ENCODE results near the gene SMAP2.

DNA sequence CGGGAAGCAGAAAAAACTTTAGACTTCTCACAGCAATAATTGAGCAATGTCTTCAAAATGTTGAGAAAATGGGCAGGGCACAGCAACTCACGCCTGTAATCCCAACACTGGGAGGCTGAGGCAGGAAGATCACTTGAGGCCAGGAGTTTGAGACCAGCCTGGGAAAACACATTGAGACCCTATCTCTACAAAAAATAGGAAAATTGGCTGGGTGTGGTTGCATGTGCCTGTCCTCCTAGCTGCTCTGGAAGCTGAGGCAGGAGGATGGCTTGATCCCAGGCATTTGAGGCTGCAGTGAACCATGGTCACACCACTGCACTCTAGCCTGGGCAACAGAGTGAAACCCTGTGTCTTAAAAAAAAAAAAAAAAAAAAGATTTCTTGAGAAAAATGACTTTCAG is 95.8 kb downstream of the SMAP2 start:
- TF ChIP-seq, protein P1, sequence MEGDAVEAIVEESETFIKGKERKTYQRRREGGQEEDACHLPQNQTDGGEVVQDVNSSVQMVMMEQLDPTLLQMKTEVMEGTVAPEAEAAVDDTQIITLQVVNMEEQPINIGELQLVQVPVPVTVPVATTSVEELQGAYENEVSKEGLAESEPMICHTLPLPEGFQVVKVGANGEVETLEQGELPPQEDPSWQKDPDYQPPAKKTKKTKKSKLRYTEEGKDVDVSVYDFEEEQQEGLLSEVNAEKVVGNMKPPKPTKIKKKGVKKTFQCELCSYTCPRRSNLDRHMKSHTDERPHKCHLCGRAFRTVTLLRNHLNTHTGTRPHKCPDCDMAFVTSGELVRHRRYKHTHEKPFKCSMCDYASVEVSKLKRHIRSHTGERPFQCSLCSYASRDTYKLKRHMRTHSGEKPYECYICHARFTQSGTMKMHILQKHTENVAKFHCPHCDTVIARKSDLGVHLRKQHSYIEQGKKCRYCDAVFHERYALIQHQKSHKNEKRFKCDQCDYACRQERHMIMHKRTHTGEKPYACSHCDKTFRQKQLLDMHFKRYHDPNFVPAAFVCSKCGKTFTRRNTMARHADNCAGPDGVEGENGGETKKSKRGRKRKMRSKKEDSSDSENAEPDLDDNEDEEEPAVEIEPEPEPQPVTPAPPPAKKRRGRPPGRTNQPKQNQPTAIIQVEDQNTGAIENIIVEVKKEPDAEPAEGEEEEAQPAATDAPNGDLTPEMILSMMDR (IDR thresholded peaks at IDR 0.05): no peak
- no peak for TF ChIP-seq POLR2A (IDR thresholded peaks at IDR 0.05)

All from right lobe of liver (tissue), 4 donors.